Esophagus muscularis mucosa (tissue), 4 donors: ENCODE measurements around the gene CDC42EP2. TPM values are rescaled to one million over a fixed set of nuclear protein-coding genes. Genes with fewer than 3 reads are reported as not detected.

ENCODE experiments used
- DNase-seq: peaks from one replicate; pipeline ENCODE4 v3.0.0-alpha.2; 2017; ENCODE audit errors: extremely low spot score
- H3K27ac ChIP-seq, 4 donors: fragments of 200-600 bp; sonication (generic); replicated peaks in 1 of 4; 1 replicate in 3 of 4; 2 replicates in 1 of 4; pipeline ENCODE4 v1.5.1; 2016 to 2019; ENCODE audit warnings: mild to moderate bottlenecking in 1 of 4
- H3K27me3 ChIP-seq, 4 donors: fragments of 200-600 bp; sonication (generic); one replicate each; pipeline versions ENCODE4 v1.5.1 to v1.6.0; 2016 to 2019
- H3K36me3 ChIP-seq, 4 donors: fragments of 200-600 bp; sonication (generic); one replicate each; pipeline ENCODE4 v1.5.1; 2016 to 2019
- H3K4me1 ChIP-seq, 4 donors: fragments of 200-600 bp; sonication (generic); one replicate each; pipeline ENCODE4 v1.5.1; 2016 to 2019
- H3K4me3 ChIP-seq, 4 donors: fragments of 200-600 bp; sonication (generic); 1 replicate in 2 of 4; 2 replicates in 2 of 4; pipeline ENCODE4 v1.5.1; 2016 to 2019; ENCODE audit warnings: mild to moderate bottlenecking in 4 of 4, moderate library complexity in 1 of 4
- H3K9me3 ChIP-seq, 4 donors: fragments of 200-600 bp; sonication (generic); 1 replicate in 3 of 4; 2 replicates in 1 of 4; pipeline ENCODE4 v1.5.1; 2016 to 2019
- EP300 ChIP-seq: sonication (generic); formaldehyde crosslinking; IDR thresholded peaks from one replicate; pipeline ENCODE4 v1.6.1; 2017; ENCODE audit warnings: antibody characterized with exemption
- POLR2A ChIP-seq: fragments of 450-650 bp; IDR thresholded peaks from one replicate; pipeline ENCODE4 v1.6.1; 2017; ENCODE audit warnings: antibody characterized with exemption, moderate library complexity, mild to moderate bottlenecking, low read depth
- POLR2AphosphoS5 ChIP-seq, 2 donors: sonication (generic); formaldehyde crosslinking; IDR thresholded peaks; one replicate each; pipeline ENCODE4 v1.6.1; 2017; ENCODE audit warnings: antibody characterized with exemption in 2 of 2
- WGBS: methylation state at CpG from one replicate; pipeline ENCODE4 v1.1.5; 2018; 5-methylcytosine and 5-hydroxymethylcytosine counted together
- intact Hi-C: fragments of 100-400 bp; cut with DNase I; formaldehyde crosslinking; loops from one replicate; pipeline ENCODE4 v1.15.1; 2023
- total RNA-seq, 4 donors: library from RNA; depleted of rRNA; stranded (reverse); fragments of >200 nt; gene quantifications; one replicate each; pipeline versions ENCODE4 v1.1.0 to v1.2.1, GENCODE V29; 2016
- TF ChIP-seq, protein P1 (sequence below), 3 experiments: fragments of 200-600 bp in 2 of 3; fragments of 450-650 bp in 1 of 3; sonication (generic) in 2 of 3; IDR thresholded peaks; one replicate each; pipeline ENCODE4 v1.5.1; 2017 to 2019; ENCODE audit warnings: antibody characterized with exemption in 3 of 3, mild to moderate bottlenecking in 2 of 3, moderate library complexity in 1 of 3

CDC42EP2 gene
- total RNA-seq, 4 donors from 2014 or later: 39.9 to 90.1 (median 54.4) TPM

- Histone ChIP-seq H3K36me3 (no peaks in the 10 kb centered on the region), H3K4me1 (peaks cover 7 to 13% (median 8%) of the 10 kb centered on the region in 4 donors), H3K27ac (no peak overlapping the region), H3K9me3 (no peaks in the 10 kb centered on the region), H3K4me3 (no peak overlapping the region), H3K27me3 (no peaks in the 10 kb centered on the region)
- 78% methylated on average over 6 of the region's 6 CpGs for WGBS
- TF ChIP-seq POLR2AphosphoS5 (IDR thresholded peaks at IDR 0.05) (no peak), POLR2A (no peak), EP300 (no peak)
- TF ChIP-seq, protein P1, sequence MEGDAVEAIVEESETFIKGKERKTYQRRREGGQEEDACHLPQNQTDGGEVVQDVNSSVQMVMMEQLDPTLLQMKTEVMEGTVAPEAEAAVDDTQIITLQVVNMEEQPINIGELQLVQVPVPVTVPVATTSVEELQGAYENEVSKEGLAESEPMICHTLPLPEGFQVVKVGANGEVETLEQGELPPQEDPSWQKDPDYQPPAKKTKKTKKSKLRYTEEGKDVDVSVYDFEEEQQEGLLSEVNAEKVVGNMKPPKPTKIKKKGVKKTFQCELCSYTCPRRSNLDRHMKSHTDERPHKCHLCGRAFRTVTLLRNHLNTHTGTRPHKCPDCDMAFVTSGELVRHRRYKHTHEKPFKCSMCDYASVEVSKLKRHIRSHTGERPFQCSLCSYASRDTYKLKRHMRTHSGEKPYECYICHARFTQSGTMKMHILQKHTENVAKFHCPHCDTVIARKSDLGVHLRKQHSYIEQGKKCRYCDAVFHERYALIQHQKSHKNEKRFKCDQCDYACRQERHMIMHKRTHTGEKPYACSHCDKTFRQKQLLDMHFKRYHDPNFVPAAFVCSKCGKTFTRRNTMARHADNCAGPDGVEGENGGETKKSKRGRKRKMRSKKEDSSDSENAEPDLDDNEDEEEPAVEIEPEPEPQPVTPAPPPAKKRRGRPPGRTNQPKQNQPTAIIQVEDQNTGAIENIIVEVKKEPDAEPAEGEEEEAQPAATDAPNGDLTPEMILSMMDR (IDR thresholded peaks at IDR 0.05): no peak
- intact Hi-C loops: no loop called here
- DNase-seq: no peak
These were observed 56.0 kb downstream of the CDC42EP2 start for GRCh38 chr11:65370659-65371049.

Other genes starting within 250 kb of the CDC42EP2 start
- 1 to 10 TPM in 1 of 4 donors, under 1 TPM in 3; 0.33 to 1.1 (median 0.38) TPM for gene CDCA5, start 230.8 kb upstream of the CDC42EP2 start, total RNA-seq
- gene ZFPL1, start 230.6 kb upstream of the CDC42EP2 start, total RNA-seq: 10 to 100 TPM; 24.1 to 50.7 (median 43.7) TPM
- gene VPS51, start 218.7 kb upstream of the CDC42EP2 start, total RNA-seq: 100 to 1,000 TPM; 185 to 414 (median 237) TPM
- gene TM7SF2, start 203.0 kb upstream of the CDC42EP2 start, total RNA-seq: 10 to 100 TPM in 3 of 4 donors, 1 to 10 TPM in 1; 8.8 to 17.2 (median 12.1) TPM
- 10 to 100 TPM in 3 of 4 donors, 1 to 10 TPM in 1; 7.5 to 24.4 (median 18.0) TPM for gene ZNHIT2, start 197.2 kb upstream of the CDC42EP2 start, total RNA-seq
- gene FAU, start 192.7 kb upstream of the CDC42EP2 start, total RNA-seq: 1,000 to 10,000 TPM in 1 of 4 donors, 100 to 1,000 TPM in 3; 465 to 1,081 (median 716) TPM
- 100 to 1,000 TPM in 2 of 4 donors, 10 to 100 TPM in 2; 76.2 to 113 (median 91.5) TPM for gene MRPL49, start 192.5 kb upstream of the CDC42EP2 start, total RNA-seq
- gene SYVN1, start 180.3 kb upstream of the CDC42EP2 start, total RNA-seq: 10 to 100 TPM; 24.1 to 39.5 (median 27.5) TPM
- not detected for gene SPDYC, start 144.6 kb upstream of the CDC42EP2 start, total RNA-seq
- 100 to 1,000 TPM in 3 of 4 donors, 10 to 100 TPM in 1; 95.9 to 246 (median 167) TPM for gene CAPN1, start 132.9 kb upstream of the CDC42EP2 start, total RNA-seq
- gene POLA2, start 52.9 kb upstream of the CDC42EP2 start, total RNA-seq: 10 to 100 TPM; 14.7 to 26.6 (median 17.3) TPM
- 10 to 100 TPM; 40.3 to 60.6 (median 52.9) TPM for gene DPF2, start 19.0 kb downstream of the CDC42EP2 start, total RNA-seq
- gene TIGD3, start 39.9 kb downstream of the CDC42EP2 start, total RNA-seq: under 1 TPM in 1 of 4 donors, not detected in 3; 0.19 TPM
- gene SLC25A45, start 67.8 kb downstream of the CDC42EP2 start, total RNA-seq: 10 to 100 TPM in 1 of 4 donors, 1 to 10 TPM in 3; 4.6 to 11.3 (median 5.9) TPM
- gene FRMD8, start 71.8 kb downstream of the CDC42EP2 start, total RNA-seq: 10 to 100 TPM; 30.4 to 37.3 (median 34.7) TPM
- gene NEAT1, start 107.9 kb downstream of the CDC42EP2 start, total RNA-seq: 100 to 1,000 TPM in 2 of 4 donors, 10 to 100 TPM in 2; 42.8 to 181 (median 96.0) TPM
- over 10,000 TPM in 1 of 4 donors, 1,000 to 10,000 TPM in 3; 2,724 to 15,405 (median 5,373) TPM for gene MALAT1, start 184.2 kb downstream of the CDC42EP2 start, total RNA-seq
- 100 to 1,000 TPM in 2 of 4 donors, 10 to 100 TPM in 2; 74.3 to 115 (median 104) TPM for gene SCYL1, start 210.2 kb downstream of the CDC42EP2 start, total RNA-seq
- 100 to 1,000 TPM; 107 to 208 (median 137) TPM for gene LTBP3, start 243.5 kb downstream of the CDC42EP2 start, total RNA-seq